Measurements from ENCODE around the gene EFNA5. TPM values are rescaled to one million over a fixed set of nuclear protein-coding genes. Genes with fewer than 3 reads are reported as not detected.

EFNA5 gene
- total and polyA plus RNA-seq, 10 of the 15 experiments (the other 5 are each of a cell fraction or from before 2014, with no cell fraction given): 0.19 to 12.6 (median 3.9) TPM

DNA sequence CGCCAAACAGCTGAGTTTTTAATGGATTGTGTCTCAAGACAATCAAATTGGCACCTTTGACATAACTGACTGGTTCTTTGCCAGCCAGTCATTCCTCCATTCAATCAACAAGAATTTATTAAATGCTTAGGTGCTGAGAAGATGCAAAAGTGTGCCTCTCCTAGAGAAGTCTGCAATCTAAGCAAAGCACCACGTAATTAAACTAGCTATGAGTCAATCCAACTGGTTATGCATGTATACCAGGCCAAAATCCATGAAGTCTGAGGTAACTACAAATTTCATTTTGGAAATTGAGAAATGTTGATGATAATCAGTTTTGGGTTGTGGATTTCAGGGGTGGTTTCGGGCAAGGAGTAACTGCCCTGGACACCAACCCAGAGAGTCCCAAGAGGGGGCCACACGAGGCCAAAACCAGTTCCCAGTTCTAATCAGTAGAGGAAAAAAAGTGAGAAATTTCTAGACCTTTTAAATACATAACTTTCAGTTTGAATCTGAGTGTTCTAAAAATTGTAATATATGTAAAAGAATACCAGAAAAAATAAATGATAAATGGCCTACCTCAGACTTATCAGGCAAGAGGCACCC is 92.6 kb downstream of the EFNA5 start:
- Histone ChIP-seq H3K4me1 (ENCODE audit: control insufficient read depth, insufficient read depth, low read length) (peaks cover 7% of the 10 kb centered on the region), H3K79me2 (ENCODE audit: control insufficient read depth, insufficient read depth, low read length) (peaks cover 39% of the 10 kb centered on the region), H3K4me2 (ENCODE audit: control insufficient read depth, insufficient read depth) (no peak overlapping the region), H3K9ac (ENCODE audit: control insufficient read depth, insufficient read depth, low read length) (no peak overlapping the region), H4K20me1 (ENCODE audit: control insufficient read depth, insufficient read depth) (no peaks in the 10 kb centered on the region), H2AFZ (ENCODE audit: control insufficient read depth, low read depth, low read length) (no peak overlapping the region), H3K27me3 (replicated peaks in 1 of 2; ENCODE audit: control insufficient read depth in 2 of 2, insufficient read depth in 2 of 2, low read length in 1 of 2) (no peaks in the 10 kb centered on the region), H3K9me3 (replicated peaks; ENCODE audit: control insufficient read depth, insufficient read depth, low read length) (no peaks in the 10 kb centered on the region), H3K27ac (ENCODE audit: control insufficient read depth, insufficient read depth) (no peak overlapping the region; the same call in 1 of the 2 replicates), H3K4me3 (no peak overlapping the region), H3K36me3 (ENCODE audit: control insufficient read depth in 2 of 2, insufficient read depth in 2 of 2, low read length in 1 of 2) (no peaks in the 10 kb centered on the region)
- intact Hi-C loops (cut with micrococcal nuclease; ENCODE audit: unreplicated experiment): loop anchor here (10.0 kb wide), 1 partner anchor 767 kb away; no protein-coding TSS in a partner anchor
- ChIA-PET CTCF (interaction anchor here (1.2 kb wide), 1 partner anchor 97 kb away, joined by 4 read pairs; no protein-coding TSS in a partner anchor), POLR2A (interaction anchor here (1.0 to 1.2 kb wide), 4 partner anchors 19 to 187 kb away, joined by 3 to 4 read pairs (median 4); no protein-coding TSS in a partner anchor), RAD21 (ENCODE audit: unreplicated experiment) (interaction anchor here (0.9 to 1.7 kb wide), 5 partner anchors 82 to 182 kb away, joined by 3 to 6 read pairs (median 3); no protein-coding TSS in a partner anchor), SMC1A (ENCODE audit: uncharacterized antibody, unreplicated experiment) (interaction anchor here (0.5 to 1.5 kb wide), 9 partner anchors 18 to 514 kb away, joined by 3 to 6 read pairs (median 3); no protein-coding TSS in a partner anchor)
- in situ Hi-C loops (cut with MboI): no loop called here
- no TSS peak for BruUV-seq (replicated peaks)
- 46% methylated on average over 4 of the region's 4 CpGs for WGBS (ENCODE audit: insufficient coverage, insufficient replicate concordance, low lambda C conversion rate, missing lambda C conversion rate)
- FAIRE-seq: no peak
- TF ChIP-seq MEF2B (IDR thresholded peaks at IDR 0.05; ENCODE audit: partially characterized antibody, poor library complexity, severe bottlenecking) (peak; percentile 69), ZSCAN29 (IDR thresholded peaks at IDR 0.05) (no peak), RUNX3 (IDR thresholded peaks at IDR 0.05; ENCODE audit: low read length) (peak; percentile 31; the same call in 1 of the 2 replicates)
- TF ChIP-seq, protein P1, sequence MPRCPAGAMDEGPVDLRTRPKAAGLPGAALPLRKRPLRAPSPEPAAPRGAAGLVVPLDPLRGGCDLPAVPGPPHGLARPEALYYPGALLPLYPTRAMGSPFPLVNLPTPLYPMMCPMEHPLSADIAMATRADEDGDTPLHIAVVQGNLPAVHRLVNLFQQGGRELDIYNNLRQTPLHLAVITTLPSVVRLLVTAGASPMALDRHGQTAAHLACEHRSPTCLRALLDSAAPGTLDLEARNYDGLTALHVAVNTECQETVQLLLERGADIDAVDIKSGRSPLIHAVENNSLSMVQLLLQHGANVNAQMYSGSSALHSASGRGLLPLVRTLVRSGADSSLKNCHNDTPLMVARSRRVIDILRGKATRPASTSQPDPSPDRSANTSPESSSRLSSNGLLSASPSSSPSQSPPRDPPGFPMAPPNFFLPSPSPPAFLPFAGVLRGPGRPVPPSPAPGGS (IDR thresholded peaks at IDR 0.05; ENCODE audit: borderline replicate concordance, insufficient read depth, low read depth, low read length, poor library complexity, severe bottlenecking): peak; percentile 11
- DNase-seq (ENCODE audit: low read depth, low spot score): no peak
- peak; percentile 52 for ATAC-seq
